Parathyroid adenoma (tissue), 2 donors: ENCODE data around the gene IL1RAPL2.

Experiments
- H2AFZ ChIP-seq: fragments of 300-600 bp; sonication (generic); one replicate; pipeline ENCODE4 v1.7.0; 2017; ENCODE audit warnings: antibody characterized with exemption, mild to moderate bottlenecking
- H3K27ac ChIP-seq: fragments of 300-600 bp; sonication (generic); one replicate; pipeline ENCODE4 v1.7.0; 2017
- H3K27me3 ChIP-seq: fragments of 300-600 bp; sonication (generic); one replicate; pipeline ENCODE4 v1.7.0; 2017; ENCODE audit warnings: low read length; ENCODE audit not compliant: control insufficient read depth, insufficient read depth
- H3K36me3 ChIP-seq: fragments of 300-600 bp; sonication (generic); one replicate; pipeline ENCODE4 v1.7.0; 2017; ENCODE audit warnings: low read length; ENCODE audit not compliant: control insufficient read depth, insufficient read depth
- H3K4me1 ChIP-seq: fragments of 300-600 bp; sonication (generic); one replicate; pipeline ENCODE4 v1.7.0; 2017; ENCODE audit warnings: control low read depth
- H3K4me2 ChIP-seq: fragments of 300-600 bp; sonication (generic); one replicate; pipeline ENCODE4 v1.7.0; 2017; ENCODE audit warnings: low read length
- H3K4me3 ChIP-seq: fragments of 300-600 bp; sonication (generic); one replicate; pipeline ENCODE4 v1.7.0; 2017; ENCODE audit warnings: low read depth, low read length
- H3K79me2 ChIP-seq: fragments of 300-600 bp; sonication (generic); one replicate; pipeline ENCODE4 v1.7.0; 2017; ENCODE audit warnings: control low read depth
- H3K9ac ChIP-seq: fragments of 300-600 bp; sonication (generic); one replicate; pipeline ENCODE4 v1.7.0; 2017; ENCODE audit warnings: mild to moderate bottlenecking
- H3K9me3 ChIP-seq: fragments of 300-600 bp; sonication (generic); one replicate; pipeline ENCODE4 v1.7.0; 2017; ENCODE audit warnings: low read length; ENCODE audit not compliant: control insufficient read depth
- TF ChIP-seq, protein P1 (sequence below): fragments of 300-600 bp; sonication (generic); IDR thresholded peaks from one replicate; pipeline ENCODE4 v1.7.0; 2017; ENCODE audit warnings: antibody characterized with exemption, mild to moderate bottlenecking
- donor health status: primary hyperparathyroidism.

Gene IL1RAPL2

DNA sequence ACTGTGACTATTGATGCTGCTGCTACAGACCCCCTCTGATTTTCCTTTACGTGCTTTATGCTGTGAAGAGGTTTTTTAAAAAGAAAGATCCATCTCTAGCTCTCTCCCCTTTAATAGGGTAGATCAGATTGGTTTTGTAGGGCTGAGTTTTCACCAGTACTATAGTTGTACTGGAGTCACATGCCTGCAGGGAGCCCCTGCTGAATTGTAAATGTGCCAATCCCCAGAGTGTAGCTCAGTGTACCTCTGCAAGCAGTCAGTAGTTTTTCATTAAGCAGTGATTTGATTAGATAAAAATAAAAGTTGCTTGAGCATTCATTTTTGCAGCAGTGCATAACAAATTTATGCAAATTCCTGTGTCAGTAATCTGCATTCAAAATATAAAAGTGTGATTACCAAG lies 179.2 kb downstream of the IL1RAPL2 start:
- Histone ChIP-seq H3K9ac (no peak overlapping the region), H3K79me2 (no peaks in the 10 kb centered on the region), H3K9me3 (no peaks in the 10 kb centered on the region), H3K4me1 (no peaks in the 10 kb centered on the region), H3K36me3 (no peaks in the 10 kb centered on the region), H3K4me2 (no peak overlapping the region), H3K27ac (no peak overlapping the region), H3K27me3 (no peaks in the 10 kb centered on the region), H3K4me3 (no peak overlapping the region), H2AFZ (no peak overlapping the region)
- TF ChIP-seq, protein P1, sequence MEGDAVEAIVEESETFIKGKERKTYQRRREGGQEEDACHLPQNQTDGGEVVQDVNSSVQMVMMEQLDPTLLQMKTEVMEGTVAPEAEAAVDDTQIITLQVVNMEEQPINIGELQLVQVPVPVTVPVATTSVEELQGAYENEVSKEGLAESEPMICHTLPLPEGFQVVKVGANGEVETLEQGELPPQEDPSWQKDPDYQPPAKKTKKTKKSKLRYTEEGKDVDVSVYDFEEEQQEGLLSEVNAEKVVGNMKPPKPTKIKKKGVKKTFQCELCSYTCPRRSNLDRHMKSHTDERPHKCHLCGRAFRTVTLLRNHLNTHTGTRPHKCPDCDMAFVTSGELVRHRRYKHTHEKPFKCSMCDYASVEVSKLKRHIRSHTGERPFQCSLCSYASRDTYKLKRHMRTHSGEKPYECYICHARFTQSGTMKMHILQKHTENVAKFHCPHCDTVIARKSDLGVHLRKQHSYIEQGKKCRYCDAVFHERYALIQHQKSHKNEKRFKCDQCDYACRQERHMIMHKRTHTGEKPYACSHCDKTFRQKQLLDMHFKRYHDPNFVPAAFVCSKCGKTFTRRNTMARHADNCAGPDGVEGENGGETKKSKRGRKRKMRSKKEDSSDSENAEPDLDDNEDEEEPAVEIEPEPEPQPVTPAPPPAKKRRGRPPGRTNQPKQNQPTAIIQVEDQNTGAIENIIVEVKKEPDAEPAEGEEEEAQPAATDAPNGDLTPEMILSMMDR: no peak

DNA sequence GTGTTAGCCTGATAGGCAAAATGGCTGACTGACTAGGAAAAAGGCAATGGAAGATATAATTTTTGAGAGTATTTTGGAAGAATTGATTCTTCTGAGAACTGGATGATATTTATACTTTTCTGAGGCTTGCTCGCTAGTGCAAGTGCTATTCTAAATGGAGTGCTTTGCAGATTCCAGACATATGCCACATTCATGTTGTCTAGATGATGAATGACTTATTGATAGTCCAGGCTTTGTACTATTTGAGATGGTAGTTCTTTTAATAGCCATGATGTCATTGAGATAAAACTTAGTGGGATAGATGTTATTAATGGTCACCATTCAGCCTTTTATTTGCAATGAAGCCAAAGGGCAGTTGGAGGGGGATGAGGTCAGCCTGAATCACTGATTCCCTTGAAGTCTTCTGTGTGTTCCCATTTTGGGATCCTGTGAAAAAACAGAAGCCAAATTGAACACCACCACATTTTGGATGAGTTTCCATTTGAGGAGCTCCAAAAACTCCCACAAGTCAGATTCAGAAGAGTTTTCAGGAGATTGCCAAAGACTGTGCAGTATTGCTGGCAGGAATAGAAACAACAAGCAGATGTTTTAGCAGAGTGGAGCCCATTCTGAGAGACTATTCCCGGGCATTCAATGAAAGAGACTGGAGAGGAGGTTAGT lies 184.1 kb downstream of the IL1RAPL2 start:
- TF ChIP-seq, protein P1: no peak
- Histone ChIP-seq H3K9me3 (no peaks in the 10 kb centered on the region), H3K4me2 (no peak overlapping the region), H3K4me1 (no peaks in the 10 kb centered on the region), H3K4me3 (no peak overlapping the region), H3K27ac (no peak overlapping the region), H3K79me2 (no peaks in the 10 kb centered on the region), H3K27me3 (no peaks in the 10 kb centered on the region), H2AFZ (no peak overlapping the region), H3K36me3 (no peaks in the 10 kb centered on the region), H3K9ac (no peak overlapping the region)

DNA sequence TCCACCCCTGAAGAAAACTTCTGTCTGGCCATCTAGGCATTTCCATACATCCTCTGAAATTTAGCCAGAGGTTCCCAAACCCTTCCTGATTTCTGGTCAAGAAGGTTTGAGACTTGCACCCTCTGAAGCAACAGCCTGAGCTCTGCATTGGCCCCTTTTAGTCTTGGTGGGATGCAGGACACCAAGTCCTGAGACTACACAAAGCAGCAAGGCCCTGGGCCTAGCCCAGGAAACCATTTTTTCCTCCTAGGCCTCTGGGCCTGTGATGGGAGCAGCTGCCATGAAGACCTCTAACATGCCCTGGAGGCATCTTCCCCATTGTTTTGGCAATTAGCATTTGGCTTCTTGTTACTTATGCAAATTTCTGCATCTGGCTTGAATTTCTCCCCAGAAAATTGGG lies 196.6 kb downstream of the IL1RAPL2 start:
- Histone ChIP-seq H3K79me2 (no peaks in the 10 kb centered on the region), H2AFZ (no peak overlapping the region), H3K9me3 (no peaks in the 10 kb centered on the region), H3K4me2 (no peak overlapping the region), H3K4me3 (no peak overlapping the region), H3K36me3 (no peaks in the 10 kb centered on the region), H3K27ac (no peak overlapping the region), H3K9ac (no peak overlapping the region), H3K27me3 (no peaks in the 10 kb centered on the region), H3K4me1 (no peaks in the 10 kb centered on the region)
- TF ChIP-seq, protein P1: no peak

DNA sequence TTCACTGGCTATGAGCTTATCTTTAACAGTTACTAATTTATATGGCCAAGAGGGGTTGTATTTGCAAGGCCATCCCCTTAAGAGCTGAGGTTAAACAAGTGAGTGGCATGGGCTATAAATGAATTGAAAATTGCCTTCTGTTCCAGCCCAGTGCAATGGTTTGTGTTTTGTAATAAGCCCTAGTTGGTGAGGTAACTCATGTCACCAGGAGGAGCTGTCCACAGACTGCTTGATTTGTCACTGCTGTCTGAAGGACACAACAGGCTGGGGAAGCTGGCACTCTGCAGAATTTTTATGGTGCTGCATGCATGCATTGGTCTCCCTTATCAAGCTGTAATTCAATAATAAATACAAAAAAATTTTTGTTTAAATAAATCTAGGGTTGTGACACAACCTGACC lies 223.8 kb downstream of the IL1RAPL2 start:
- Histone ChIP-seq H3K27ac (no peak overlapping the region), H3K9ac (no peak overlapping the region), H3K9me3 (no peaks in the 10 kb centered on the region), H3K4me2 (no peak overlapping the region), H3K4me3 (no peak overlapping the region), H3K36me3 (no peaks in the 10 kb centered on the region), H3K79me2 (no peaks in the 10 kb centered on the region), H3K4me1 (peaks cover 2% of the 10 kb centered on the region), H2AFZ (no peak overlapping the region), H3K27me3 (no peaks in the 10 kb centered on the region)
- TF ChIP-seq, protein P1: no peak

DNA sequence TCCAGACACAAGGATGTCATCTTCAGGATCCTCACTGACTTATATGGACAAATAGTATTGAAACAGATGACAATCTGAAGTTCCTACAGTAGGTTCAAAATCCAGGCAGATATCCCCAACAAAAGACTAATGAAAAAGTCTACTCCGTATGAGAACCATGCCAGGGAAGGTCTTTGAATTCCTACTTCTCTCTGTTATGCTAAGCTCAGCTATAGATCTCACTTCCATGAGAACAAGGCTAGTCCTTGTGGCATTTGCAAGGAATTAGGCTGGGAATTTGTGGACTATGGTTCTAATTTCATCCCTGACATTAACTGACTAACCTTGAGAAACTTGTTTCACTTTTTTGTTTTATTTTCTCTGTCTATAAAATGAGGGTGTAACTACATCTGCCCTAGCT lies 229.8 kb downstream of the IL1RAPL2 start:
- TF ChIP-seq, protein P1: no peak
- H3K9ac ChIP-seq: no peak overlapping the region
- no peaks in the 10 kb centered on the region for H3K36me3 ChIP-seq

More for the DNA sequence above, 229.8 kb downstream of the IL1RAPL2 start:
- no peaks in the 10 kb centered on the region for H3K9me3 ChIP-seq
- no peak overlapping the region for H3K4me3 ChIP-seq
- H3K27ac ChIP-seq: no peak overlapping the region
- no peak overlapping the region for H2AFZ ChIP-seq
- no peaks in the 10 kb centered on the region for H3K79me2 ChIP-seq
- no peak overlapping the region for H3K4me2 ChIP-seq
- H3K27me3 ChIP-seq: no peaks in the 10 kb centered on the region
- H3K4me1 ChIP-seq: no peaks in the 10 kb centered on the region
